ENCODE measurements around the gene CATSPERD.

Gene CATSPERD

GRCh38 chr19:5809053-5809452 lies 88.6 kb downstream of the CATSPERD start:
- no peak for FAIRE-seq

DNA sequence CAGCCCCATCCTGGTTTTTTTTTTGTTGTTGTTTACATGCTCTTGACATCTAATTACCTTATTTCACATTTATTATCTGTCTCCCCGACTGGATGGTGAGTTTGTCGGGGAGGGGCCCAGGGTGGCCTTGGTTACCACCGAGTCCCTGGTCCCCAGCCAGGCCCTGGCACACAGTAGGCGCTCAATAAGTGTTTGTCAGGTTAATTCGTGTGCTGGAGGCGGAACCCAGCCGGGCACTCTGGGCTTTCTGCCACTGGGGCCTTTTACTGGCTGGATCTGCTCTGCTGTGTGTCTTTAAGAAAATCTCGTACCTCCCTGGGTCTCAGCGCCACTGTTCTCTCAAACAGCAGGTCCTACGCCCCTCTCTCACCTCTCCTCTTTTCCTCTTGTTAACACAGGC lies 89.0 kb downstream of the CATSPERD start:
- FAIRE-seq, result no peak

DNA sequence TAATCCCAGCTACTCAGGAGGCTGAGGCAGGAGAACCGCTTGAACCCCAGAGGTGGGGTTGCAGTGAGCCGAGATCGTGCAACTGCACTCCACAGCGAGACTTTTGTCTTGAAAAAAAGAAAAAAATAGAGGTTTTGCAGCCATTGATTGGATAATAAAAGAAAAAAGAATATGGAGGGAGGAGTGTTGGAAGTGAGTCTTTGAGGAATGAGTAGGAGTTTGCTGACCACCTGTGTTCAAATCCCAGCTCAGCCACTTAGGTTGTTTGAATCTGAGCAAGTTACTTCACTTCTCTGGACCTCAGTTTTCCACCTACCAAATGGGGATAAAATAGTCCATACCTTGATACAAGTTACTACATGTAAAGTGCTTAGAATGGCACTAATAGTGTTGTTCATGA lies 90.7 kb downstream of the CATSPERD start:
- no peak for FAIRE-seq

DNA sequence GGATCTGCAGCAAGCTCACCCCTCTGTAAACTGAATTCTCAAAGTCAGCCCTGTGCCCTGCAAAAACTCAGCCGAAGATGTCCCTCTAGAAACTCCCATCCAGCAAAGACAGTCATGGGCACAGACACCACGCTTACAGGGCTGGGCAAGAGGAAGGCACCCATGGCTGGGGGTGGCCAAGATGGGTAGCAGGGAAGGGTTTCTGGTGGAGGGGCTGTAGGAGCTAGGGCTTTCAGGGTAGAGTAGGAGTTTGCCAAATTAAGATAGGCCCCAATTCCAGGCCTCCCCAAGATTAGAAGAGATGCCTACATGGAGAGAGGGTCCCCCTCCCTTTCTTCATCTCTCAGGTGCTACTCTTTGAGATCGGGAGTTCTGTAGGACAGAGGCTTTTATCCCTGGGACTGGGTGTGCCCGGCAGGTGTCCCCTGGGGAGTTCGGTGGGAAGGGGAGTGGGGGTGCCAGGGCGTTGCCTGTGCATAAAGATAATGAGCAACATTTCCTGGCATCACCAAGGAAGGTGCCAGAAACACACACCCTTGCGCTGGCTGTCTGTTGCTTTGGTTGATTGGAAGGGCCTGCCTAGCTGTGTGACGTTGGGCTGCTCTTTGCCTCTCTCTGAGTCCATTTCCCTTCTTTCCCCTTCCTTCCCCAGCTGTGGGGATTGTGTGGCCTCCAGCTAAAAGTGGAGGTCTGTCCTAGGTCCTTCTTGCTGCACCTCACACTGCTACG lies 93.8 kb downstream of the CATSPERD start:
- FAIRE-seq, result no peak

DNA sequence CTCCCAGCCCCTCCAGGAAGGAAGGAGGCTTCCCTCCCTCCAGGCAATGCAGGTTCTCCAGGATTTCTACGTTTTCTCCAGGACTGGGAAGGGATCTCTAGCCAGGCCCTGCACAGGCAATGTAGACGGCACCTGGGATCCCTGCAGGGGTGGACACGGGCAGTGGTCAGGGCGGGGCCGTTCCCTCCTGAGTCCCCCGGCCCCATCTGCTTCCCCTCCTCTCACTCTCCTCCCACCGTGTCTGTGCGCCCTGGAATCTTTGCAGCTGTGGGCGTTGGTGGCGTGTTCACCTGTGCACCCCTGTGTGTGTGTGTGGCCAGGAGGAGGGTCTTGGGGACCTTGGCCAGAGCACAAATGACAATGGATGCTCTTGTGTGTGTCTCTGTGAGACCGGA lies 94.4 kb downstream of the CATSPERD start:
- no peak for FAIRE-seq

DNA sequence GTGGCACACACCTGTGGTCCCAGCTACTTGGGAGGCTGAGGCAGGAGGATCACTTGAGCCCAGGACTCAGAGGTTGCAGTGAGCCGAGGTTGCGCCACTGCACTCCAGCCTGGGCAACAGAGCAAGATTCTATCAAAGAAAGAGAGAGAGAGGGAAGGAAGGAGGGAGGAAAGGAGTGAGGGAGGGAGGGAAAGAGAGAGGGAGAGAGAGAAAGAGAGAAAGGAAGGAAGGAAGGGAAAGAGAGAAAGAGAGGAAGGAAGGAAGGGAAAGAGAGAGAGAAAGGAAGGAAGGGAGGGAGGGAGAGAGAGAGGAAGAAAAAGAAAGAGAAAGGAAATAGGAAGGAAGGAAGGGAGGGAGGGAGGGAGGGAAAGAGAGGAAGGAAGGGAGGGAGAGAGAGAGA lies 96.8 kb downstream of the CATSPERD start:
- FAIRE-seq, result no peak

DNA sequence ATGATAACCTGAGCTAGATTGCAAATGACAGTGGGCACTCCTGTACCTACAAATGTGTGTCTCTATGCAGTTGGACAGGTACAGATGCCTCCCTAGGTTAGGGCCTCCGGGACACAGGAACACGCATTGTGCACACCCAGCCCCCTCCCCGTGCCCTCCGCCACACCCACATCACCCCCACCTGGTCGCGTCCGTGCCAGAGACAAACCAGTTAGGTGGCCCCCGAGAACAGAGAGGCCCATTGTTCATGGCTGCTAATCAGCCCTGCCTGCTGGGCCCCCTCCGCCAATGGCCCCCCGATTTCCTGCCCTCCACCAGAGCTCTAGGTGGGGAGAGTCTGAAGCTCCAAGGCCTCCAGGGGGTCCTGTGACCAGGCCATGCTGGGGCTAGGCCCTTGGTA lies 98.2 kb downstream of the CATSPERD start:
- no peak for FAIRE-seq

- FAIRE-seq, result no peak
Measured at GRCh38 chr19:5820785-5821184, 100.3 kb downstream of the CATSPERD start.

DNA sequence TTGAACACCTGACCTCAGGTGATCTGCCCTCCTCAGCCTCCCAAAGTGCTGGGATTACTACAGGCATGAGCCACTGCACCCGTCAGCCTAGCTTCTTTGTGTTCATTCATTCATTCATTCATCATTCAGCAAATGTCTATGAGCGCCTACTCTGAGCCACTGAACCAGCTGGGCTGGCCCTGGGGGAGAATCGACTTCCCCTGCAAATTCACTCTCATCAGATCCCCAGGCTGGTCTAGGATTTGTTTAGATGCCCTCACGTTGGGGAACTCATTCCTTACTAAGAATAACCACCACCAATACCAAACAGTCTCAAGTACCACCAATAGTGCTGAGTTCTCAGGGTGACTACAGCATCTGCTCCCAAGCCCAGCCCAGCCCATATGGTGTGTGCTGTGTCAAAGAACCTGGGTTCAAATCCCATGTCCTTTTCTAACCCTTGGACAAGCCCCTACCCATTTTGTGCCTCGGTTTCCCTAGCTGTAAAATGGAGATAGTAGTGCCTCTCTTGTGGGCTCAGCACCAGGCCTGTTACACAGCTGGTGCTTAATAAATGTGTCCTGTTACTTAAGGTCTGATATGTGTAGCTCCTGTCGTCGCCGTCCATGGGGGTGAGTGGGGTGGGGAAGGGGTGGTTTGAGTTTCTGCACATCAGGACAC lies 101.2 kb downstream of the CATSPERD start:
- FAIRE-seq, result no peak

DNA sequence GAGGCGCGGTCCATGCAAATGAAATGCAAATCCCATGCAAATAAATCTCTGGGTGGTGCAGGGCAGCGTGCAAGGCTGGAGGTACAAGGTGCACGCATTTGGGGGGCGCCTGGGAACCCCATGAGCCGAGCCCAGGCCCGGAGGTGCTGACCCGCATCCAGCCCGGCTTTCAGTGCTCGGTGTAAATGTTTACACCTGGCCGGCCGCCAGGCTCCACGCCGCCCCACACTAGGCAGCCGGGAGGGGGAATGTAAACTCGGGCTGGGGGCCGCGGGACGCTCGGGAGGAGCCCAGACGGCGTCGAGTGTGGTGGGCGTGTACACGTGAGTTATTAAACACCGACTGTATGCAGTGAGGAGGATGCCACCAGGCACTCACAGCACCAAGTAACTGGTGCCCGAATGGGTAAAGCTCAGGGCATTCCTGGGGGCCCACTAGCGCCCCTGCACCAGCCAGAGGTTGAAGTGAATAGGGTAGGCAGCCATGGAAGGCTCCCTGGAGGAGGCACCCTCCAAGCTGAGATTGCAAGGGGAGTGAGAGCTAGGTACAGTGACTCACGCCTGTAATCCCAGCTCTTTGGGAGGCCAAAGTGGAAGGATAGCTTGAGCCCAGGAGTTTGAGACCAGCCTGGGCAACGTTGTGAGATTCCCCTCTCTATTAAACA lies 101.9 kb downstream of the CATSPERD start:
- no peak for FAIRE-seq

- FAIRE-seq, result no peak
Measured at GRCh38 chr19:5823579-5824281, 103.3 kb downstream of the CATSPERD start.

DNA sequence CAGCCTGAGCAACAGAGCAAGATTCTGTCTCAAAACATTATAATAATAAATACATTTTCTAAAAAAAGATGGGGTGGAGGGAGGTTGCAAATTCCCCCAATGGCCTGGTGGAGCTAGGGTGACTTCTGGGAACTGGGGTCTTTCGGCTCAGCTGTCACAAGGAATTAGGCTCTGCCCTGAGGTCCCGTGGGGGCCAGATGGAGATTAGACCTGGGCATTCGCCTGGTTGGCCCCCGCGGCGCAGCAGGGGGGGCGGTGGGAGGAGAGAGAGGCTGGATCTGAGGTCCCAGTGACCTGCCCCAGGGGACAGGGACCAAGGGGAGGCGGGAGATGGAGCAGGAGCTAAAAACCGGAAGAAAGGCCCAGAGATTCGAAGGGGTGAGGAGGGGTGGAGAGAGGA lies 104.3 kb downstream of the CATSPERD start:
- no peak for FAIRE-seq

DNA sequence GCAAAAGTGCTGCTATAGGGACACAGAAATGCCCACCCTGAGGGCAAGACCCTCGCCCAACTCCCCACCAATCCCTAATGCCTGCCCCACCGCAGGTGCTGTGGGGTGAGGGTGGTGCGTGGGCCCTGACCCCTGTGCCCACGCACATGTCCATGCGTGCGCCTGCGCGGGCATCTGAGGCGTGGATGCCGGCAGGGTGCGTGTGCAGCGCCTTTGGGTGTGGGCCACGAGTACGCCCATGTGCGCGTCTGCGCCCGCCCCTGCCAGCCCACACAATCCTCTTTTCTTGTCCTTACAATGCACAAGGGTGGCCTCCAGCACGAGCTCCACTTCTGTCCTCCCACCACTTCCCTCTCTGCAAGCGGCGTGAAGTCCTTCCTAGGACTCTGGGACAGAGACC lies 104.7 kb downstream of the CATSPERD start:
- no peak for FAIRE-seq

GRCh38 chr19:5826531-5827341 lies 106.3 kb downstream of the CATSPERD start:
- FAIRE-seq, result no peak

- no peak for FAIRE-seq
Measured at GRCh38 chr19:5827342-5827890, 107.0 kb downstream of the CATSPERD start.

DNA sequence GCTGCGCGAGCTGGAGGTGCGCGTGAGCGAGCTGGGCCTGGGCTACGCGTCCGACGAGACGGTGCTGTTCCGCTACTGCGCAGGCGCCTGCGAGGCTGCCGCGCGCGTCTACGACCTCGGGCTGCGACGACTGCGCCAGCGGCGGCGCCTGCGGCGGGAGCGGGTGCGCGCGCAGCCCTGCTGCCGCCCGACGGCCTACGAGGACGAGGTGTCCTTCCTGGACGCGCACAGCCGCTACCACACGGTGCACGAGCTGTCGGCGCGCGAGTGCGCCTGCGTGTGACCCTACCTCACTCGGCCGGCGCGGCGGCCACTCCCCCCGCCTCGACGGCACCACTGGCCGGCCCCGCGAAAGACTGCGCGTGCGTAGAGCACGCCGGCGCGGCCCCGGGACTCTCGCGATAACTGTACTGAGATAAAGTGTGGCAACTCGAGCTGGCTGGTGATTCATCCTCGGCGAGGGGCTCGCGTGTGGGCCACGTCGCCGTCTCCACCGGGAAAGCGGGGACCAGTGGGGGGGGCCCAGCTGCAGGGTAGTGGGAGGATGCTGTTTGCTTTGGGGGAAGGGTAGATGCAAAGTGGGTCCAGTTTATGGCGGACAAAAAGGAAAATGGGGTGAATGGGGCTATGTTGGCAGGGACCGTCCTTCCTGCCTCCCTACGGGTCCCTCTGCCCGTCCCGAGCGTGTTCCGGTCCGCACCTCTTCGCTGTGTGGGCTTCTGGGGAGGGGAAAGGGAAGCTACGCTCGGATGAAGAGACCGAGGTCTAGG lies 107.6 kb downstream of the CATSPERD start:
- no peak for FAIRE-seq
